CD8-positive, alpha-beta memory T cell (primary cell): Measurements from ENCODE around the gene DNAH7. TPM values are rescaled to one million over a fixed set of nuclear protein-coding genes. Genes with fewer than 3 reads are reported as not detected.

Experiments
- CTCF ChIA-PET: fragments of 350-600 bp; sonication (Branson Sonifier 250); formaldehyde crosslinking; loops from one replicate; lab custom pipeline; 2021; ENCODE audit warnings: antibody characterized with exemption; lab: Charles Lee
- POLR2A ChIA-PET: fragments of 350-600 bp; sonication (Branson Sonifier 250); formaldehyde crosslinking; loops from one replicate; lab custom pipeline; 2021; ENCODE audit warnings: antibody characterized with exemption; lab: Charles Lee
- DNase-seq, 5 donors: peaks; one replicate each; pipeline versions ENCODE4 v3.0.0 to v3.0.0-alpha.2; 2020 to 2022; ENCODE audit warnings: mixed read lengths in 1 of 5
- H3K27ac ChIP-seq: one replicate; pipeline ENCODE4 v1.7.0; 2013; ENCODE audit warnings: low read depth, mild to moderate bottlenecking, low read length, moderate library complexity
- H3K27me3 ChIP-seq: 2 replicates; pipeline ENCODE4 v1.7.0; 2013; ENCODE audit warnings: low read length, mild to moderate bottlenecking; ENCODE audit not compliant: insufficient read depth, poor library complexity, severe bottlenecking
- H3K36me3 ChIP-seq: 2 replicates; pipeline ENCODE4 v1.7.0; 2013; ENCODE audit warnings: mild to moderate bottlenecking, low read length, moderate library complexity; ENCODE audit not compliant: insufficient read depth
- H3K4me1 ChIP-seq: 2 replicates; pipeline ENCODE4 v1.7.0; 2013; ENCODE audit warnings: mild to moderate bottlenecking, low read length, moderate library complexity; ENCODE audit not compliant: insufficient read depth
- H3K4me3 ChIP-seq: 2 replicates; pipeline ENCODE4 v1.7.0; 2013; ENCODE audit warnings: mild to moderate bottlenecking, low read length
- H3K9me3 ChIP-seq: 2 replicates; pipeline ENCODE4 v1.7.0; 2013; ENCODE audit warnings: mild to moderate bottlenecking, low read length
- H3K27ac Mint-ChIP-seq, 8 donors: one replicate each; pipeline ENCODE4 v1.8.0; 2020 to 2021; ENCODE audit warnings: mixed read lengths in 8 of 8, mild to moderate bottlenecking in 6 of 8, inconsistent platforms in 3 of 8, moderate library complexity in 3 of 8
- H3K27me3 Mint-ChIP-seq, 2 donors: one replicate each; pipeline ENCODE4 v1.8.0; 2020 to 2021; ENCODE audit warnings: mixed read lengths in 2 of 2, mild to moderate bottlenecking in 1 of 2, moderate library complexity in 1 of 2
- H3K36me3 Mint-ChIP-seq, 3 donors: one replicate each; pipeline ENCODE4 v1.8.0; 2020 to 2021; ENCODE audit warnings: mixed read lengths in 3 of 3, inconsistent platforms in 1 of 3, mild to moderate bottlenecking in 1 of 3
- H3K4me1 Mint-ChIP-seq, 3 donors: one replicate each; pipeline ENCODE4 v1.8.0; 2020 to 2021; ENCODE audit warnings: mixed read lengths in 3 of 3, inconsistent platforms in 1 of 3, mild to moderate bottlenecking in 1 of 3
- H3K4me3 Mint-ChIP-seq, 7 donors: one replicate each; pipeline ENCODE4 v1.8.0; 2020 to 2021; ENCODE audit warnings: mixed read lengths in 7 of 7, mild to moderate bottlenecking in 6 of 7, moderate library complexity in 4 of 7, inconsistent platforms in 2 of 7
- H3K9me3 Mint-ChIP-seq, 5 donors: one replicate each; pipeline ENCODE4 v1.8.0; 2020 to 2022; ENCODE audit warnings: mixed read lengths in 5 of 5, mild to moderate bottlenecking in 3 of 5, moderate library complexity in 2 of 5, inconsistent platforms in 1 of 5
- polyA plus RNA-seq: library from polyadenylated mRNA; unstranded; fragments of 300-500 nt; fragmentation: Illumina TruSeq; gene quantifications from one replicate; pipeline ENCODE4 v1.2.3, GENCODE V29; 2021
- total RNA-seq, 2 experiments: library from RNA; stranded (reverse); gene quantifications; one replicate each; pipeline ENCODE4 v1.2.3, GENCODE V29; 2021

Gene DNAH7
- total and polyA plus RNA-seq, 3 experiments from 2014 or later = not detected

- H3K4me3 ChIP-seq = no peak overlapping the region
These were observed 298.7 kb downstream of the DNAH7 start for GRCh38 chr2:195769975-195770374.

GRCh38 chr2:195768431-195768830, 300.2 kb downstream of the DNAH7 start:
- peaks cover 0 to 7% (median 1%) of the 10 kb centered on the region in 3 donors for H3K36me3 Mint-ChIP-seq
- Histone ChIP-seq H3K27ac (no peak overlapping the region), H3K9me3 (no peaks in the 10 kb centered on the region), H3K4me3 (no peak overlapping the region), H3K4me1 (no peaks in the 10 kb centered on the region), H3K27me3 (no peaks in the 10 kb centered on the region), H3K36me3 (no peaks in the 10 kb centered on the region)
- no peak overlapping the region for H3K4me3 Mint-ChIP-seq
- no peaks in the 10 kb centered on the region for H3K27me3 Mint-ChIP-seq
- H3K9me3 Mint-ChIP-seq = peaks cover 20 to 28% (median 25%) of the 10 kb centered on the region in 5 donors
- H3K4me1 Mint-ChIP-seq = no peaks in the 10 kb centered on the region
- no peak for DNase-seq
- ChIA-PET CTCF (no interaction called here), POLR2A (no interaction called here)
- no peak overlapping the region for H3K27ac Mint-ChIP-seq

More at GRCh38 chr2:195769975-195770374, 298.7 kb downstream of the DNAH7 start:
- Histone ChIP-seq H3K4me1 (no peaks in the 10 kb centered on the region), H3K9me3 (no peaks in the 10 kb centered on the region), H3K27me3 (no peaks in the 10 kb centered on the region), H3K27ac (no peak overlapping the region), H3K36me3 (no peaks in the 10 kb centered on the region)
- H3K27me3 Mint-ChIP-seq = no peaks in the 10 kb centered on the region
- H3K36me3 Mint-ChIP-seq = peaks cover 0 to 4% (median 1%) of the 10 kb centered on the region in 3 donors
- H3K9me3 Mint-ChIP-seq = peaks cover 10 to 14% (median 13%) of the 10 kb centered on the region in 5 donors
- ChIA-PET POLR2A (no interaction called here), CTCF (no interaction called here)
- H3K27ac Mint-ChIP-seq = no peak overlapping the region
- no peak for DNase-seq
- no peaks in the 10 kb centered on the region for H3K4me1 Mint-ChIP-seq
- no peak overlapping the region for H3K4me3 Mint-ChIP-seq

- Mint-ChIP-seq H3K27ac (no peak overlapping the region), H3K4me3 (no peak overlapping the region), H3K36me3 (peaks cover 0 to 14% (median 1%) of the 10 kb centered on the region in 3 donors), H3K9me3 (peaks cover 32 to 44% (median 41%) of the 10 kb centered on the region in 5 donors), H3K27me3 (no peaks in the 10 kb centered on the region), H3K4me1 (no peaks in the 10 kb centered on the region)
- H3K4me3 ChIP-seq = no peak overlapping the region
- no peak for DNase-seq
- no peaks in the 10 kb centered on the region for H3K36me3 ChIP-seq
- ChIA-PET POLR2A (no interaction called here), CTCF (no interaction called here)
- no peaks in the 10 kb centered on the region for H3K9me3 ChIP-seq
- no peaks in the 10 kb centered on the region for H3K27me3 ChIP-seq
- no peaks in the 10 kb centered on the region for H3K4me1 ChIP-seq
- no peak overlapping the region for H3K27ac ChIP-seq
These were observed 301.9 kb downstream of the DNAH7 start for GRCh38 chr2:195766691-195767090.

GRCh38 chr2:195763866-195764265, 304.8 kb downstream of the DNAH7 start:
- H3K27me3 ChIP-seq = no peaks in the 10 kb centered on the region
- no peak for DNase-seq
- Mint-ChIP-seq H3K9me3 (peaks cover 44 to 57% (median 56%) of the 10 kb centered on the region in 5 donors), H3K4me3 (no peak overlapping the region), H3K4me1 (no peaks in the 10 kb centered on the region), H3K27me3 (no peaks in the 10 kb centered on the region), H3K27ac (no peak overlapping the region), H3K36me3 (peaks cover 0 to 15% (median 1%) of the 10 kb centered on the region in 3 donors)
- no peak overlapping the region for H3K4me3 ChIP-seq
- POLR2A ChIA-PET = no interaction called here
- H3K36me3 ChIP-seq = no peaks in the 10 kb centered on the region
- no peaks in the 10 kb centered on the region for H3K4me1 ChIP-seq
- CTCF ChIA-PET = no interaction called here
- no peaks in the 10 kb centered on the region for H3K9me3 ChIP-seq
- no peak overlapping the region for H3K27ac ChIP-seq

GRCh38 chr2:195759877-195760276, 308.8 kb downstream of the DNAH7 start:
- CTCF ChIA-PET = no interaction called here
- no peak overlapping the region for H3K27ac ChIP-seq
- Mint-ChIP-seq H3K27me3 (peaks cover 0 to 2% of the 10 kb centered on the region in 2 donors), H3K27ac (no peak overlapping the region), H3K36me3 (peaks cover 0 to 28% (median 0%) of the 10 kb centered on the region in 3 donors), H3K4me1 (no peaks in the 10 kb centered on the region), H3K4me3 (no peak overlapping the region), H3K9me3 (peaks cover 35 to 49% (median 44%) of the 10 kb centered on the region in 5 donors)
- H3K27me3 ChIP-seq = no peaks in the 10 kb centered on the region
- no peak overlapping the region for H3K4me3 ChIP-seq
- no peaks in the 10 kb centered on the region for H3K9me3 ChIP-seq
- H3K36me3 ChIP-seq = no peaks in the 10 kb centered on the region
- no peaks in the 10 kb centered on the region for H3K4me1 ChIP-seq
- POLR2A ChIA-PET = no interaction called here
- DNase-seq = no peak

- H3K27me3 ChIP-seq = no peaks in the 10 kb centered on the region
- POLR2A ChIA-PET = no interaction called here
- peaks cover 0 to 2% of the 10 kb centered on the region in 2 donors for H3K27me3 Mint-ChIP-seq
- no peak overlapping the region for H3K4me3 ChIP-seq
- H3K36me3 ChIP-seq = no peaks in the 10 kb centered on the region
- H3K9me3 ChIP-seq = no peaks in the 10 kb centered on the region
- no peak for DNase-seq
- no peak overlapping the region for H3K27ac ChIP-seq
- peaks cover 26 to 40% (median 38%) of the 10 kb centered on the region in 5 donors for H3K9me3 Mint-ChIP-seq
- no peak overlapping the region for H3K27ac Mint-ChIP-seq
- H3K4me3 Mint-ChIP-seq = no peak overlapping the region
- peaks cover 0 to 28% (median 0%) of the 10 kb centered on the region in 3 donors for H3K36me3 Mint-ChIP-seq
- no peaks in the 10 kb centered on the region for H3K4me1 Mint-ChIP-seq
- CTCF ChIA-PET = no interaction called here
- H3K4me1 ChIP-seq = no peaks in the 10 kb centered on the region
These were observed 309.8 kb downstream of the DNAH7 start for GRCh38 chr2:195758846-195759245.

GRCh38 chr2:195756218-195756942, 312.3 kb downstream of the DNAH7 start:
- CTCF ChIA-PET = no interaction called here
- H3K36me3 ChIP-seq = no peaks in the 10 kb centered on the region
- H3K4me1 ChIP-seq = no peaks in the 10 kb centered on the region
- no peak for DNase-seq
- H3K4me3 ChIP-seq = no peak overlapping the region
- POLR2A ChIA-PET = no interaction called here
- no peak overlapping the region for H3K27ac ChIP-seq
- Mint-ChIP-seq H3K9me3 (peaks cover 12 to 24% (median 17%) of the 10 kb centered on the region in 5 donors), H3K27ac (no peak overlapping the region), H3K4me3 (no peak overlapping the region), H3K36me3 (peaks cover 0 to 18% (median 0%) of the 10 kb centered on the region in 3 donors), H3K27me3 (peaks cover 0 to 2% of the 10 kb centered on the region in 2 donors), H3K4me1 (no peaks in the 10 kb centered on the region)
- no peaks in the 10 kb centered on the region for H3K9me3 ChIP-seq
- no peaks in the 10 kb centered on the region for H3K27me3 ChIP-seq

GRCh38 chr2:195741191-195741590, 327.4 kb downstream of the DNAH7 start:
- no peak overlapping the region for H3K27ac Mint-ChIP-seq
- Histone ChIP-seq H3K36me3 (peaks cover 4% of the 10 kb centered on the region), H3K4me1 (no peaks in the 10 kb centered on the region), H3K4me3 (no peak overlapping the region), H3K27ac (no peak overlapping the region), H3K9me3 (no peaks in the 10 kb centered on the region), H3K27me3 (no peaks in the 10 kb centered on the region)
- CTCF ChIA-PET = no interaction called here
- H3K27me3 Mint-ChIP-seq = no peaks in the 10 kb centered on the region
- H3K4me3 Mint-ChIP-seq = no peak overlapping the region
- peaks cover 17 to 59% (median 43%) of the 10 kb centered on the region in 3 donors for H3K36me3 Mint-ChIP-seq
- no peaks in the 10 kb centered on the region for H3K4me1 Mint-ChIP-seq
- POLR2A ChIA-PET = no interaction called here
- peaks cover 0 to 18% (median 8%) of the 10 kb centered on the region in 5 donors for H3K9me3 Mint-ChIP-seq
- DNase-seq = no peak
